KMS-11 (cell line): ENCODE measurements around the gene PLVAP.

Source experiments
- H2AFZ ChIP-seq: fragments of 200-600 bp; sonication (generic); 2 replicates; pipeline ENCODE4 v1.6.1; 2016; ENCODE audit warnings: antibody characterized with exemption, mixed run types, low read depth
- H3K27ac ChIP-seq: fragments of 200-600 bp; sonication (generic); 2 replicates; pipeline ENCODE4 v1.6.1; 2016; ENCODE audit warnings: mild to moderate bottlenecking, mixed run types
- H3K27me3 ChIP-seq: fragments of 200-600 bp; sonication (generic); 2 replicates; pipeline ENCODE4 v1.6.1; 2017; ENCODE audit warnings: mild to moderate bottlenecking, low read depth, mixed run types, moderate library complexity; ENCODE audit not compliant: insufficient read depth
- H3K36me3 ChIP-seq: fragments of 200-600 bp; sonication (generic); 2 replicates; pipeline ENCODE4 v1.6.1; 2017; ENCODE audit warnings: mild to moderate bottlenecking, mixed run types; ENCODE audit not compliant: insufficient read depth
- H3K4me1 ChIP-seq: fragments of 200-600 bp; sonication (generic); 2 replicates; pipeline ENCODE4 v1.6.1; 2016; ENCODE audit warnings: mild to moderate bottlenecking, low read depth, mixed run types; ENCODE audit not compliant: poor library complexity, severe bottlenecking
- H3K4me2 ChIP-seq: fragments of 200-600 bp; sonication (generic); 2 replicates; pipeline ENCODE4 v1.7.0; 2016; ENCODE audit warnings: mild to moderate bottlenecking, mixed run types
- H3K4me3 ChIP-seq: fragments of 200-600 bp; sonication (generic); IDR thresholded peaks from 2 replicates; pipeline ENCODE4 v1.6.1; 2017; ENCODE audit warnings: low read depth, low read length, mixed read lengths; ENCODE audit not compliant: insufficient read depth
- H3K79me2 ChIP-seq: fragments of 200-600 bp; sonication (generic); 2 replicates; pipeline ENCODE4 v1.6.1; 2016; ENCODE audit warnings: low read depth, mixed run types; ENCODE audit not compliant: insufficient read depth
- H3K9ac ChIP-seq: fragments of 200-600 bp; sonication (generic); 2 replicates; pipeline ENCODE4 v1.6.1; 2016; ENCODE audit warnings: mild to moderate bottlenecking, mixed run types
- H4K20me1 ChIP-seq: fragments of 200-600 bp; sonication (generic); 2 replicates; pipeline ENCODE4 v1.6.1; 2016; ENCODE audit warnings: mild to moderate bottlenecking, mixed run types; ENCODE audit not compliant: insufficient read depth
- TF ChIP-seq, protein P1 (sequence below): fragments of 200-600 bp; sonication (generic); conservative IDR thresholded peaks from 2 replicates; pipeline ENCODE4 v1.6.1; 2017; ENCODE audit warnings: low read depth, mild to moderate bottlenecking, antibody characterized with exemption, low read length, moderate library complexity, mixed read lengths

Gene PLVAP

DNA sequence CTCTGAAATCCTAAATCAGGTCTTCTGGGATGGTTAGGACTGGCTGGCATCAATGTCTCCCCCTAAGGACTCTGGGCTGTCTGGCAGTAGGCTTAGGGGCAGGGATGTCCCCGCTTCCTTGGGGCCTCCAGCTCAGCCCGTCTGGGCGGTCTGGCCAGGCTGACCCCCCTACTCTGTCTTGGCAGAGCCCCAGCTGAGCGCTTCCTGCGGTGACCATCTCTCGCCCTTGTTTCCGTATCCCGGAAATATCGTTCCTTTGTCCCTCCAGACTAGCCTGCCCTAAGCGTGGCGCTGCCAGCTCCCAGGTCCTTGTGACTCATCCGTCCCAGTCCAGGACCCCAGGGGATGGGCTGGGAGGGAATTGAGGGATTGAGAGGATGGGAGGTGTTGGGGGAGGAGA is 28.4 kb downstream of the PLVAP start:
- H3K27ac ChIP-seq = no peak overlapping the region
- peaks cover 18% of the 10 kb centered on the region for H3K4me1 ChIP-seq
- peaks cover 34% of the 10 kb centered on the region for H3K27me3 ChIP-seq
- H3K9ac ChIP-seq = no peak overlapping the region
- no peaks in the 10 kb centered on the region for H3K79me2 ChIP-seq
- TF ChIP-seq, protein P1, sequence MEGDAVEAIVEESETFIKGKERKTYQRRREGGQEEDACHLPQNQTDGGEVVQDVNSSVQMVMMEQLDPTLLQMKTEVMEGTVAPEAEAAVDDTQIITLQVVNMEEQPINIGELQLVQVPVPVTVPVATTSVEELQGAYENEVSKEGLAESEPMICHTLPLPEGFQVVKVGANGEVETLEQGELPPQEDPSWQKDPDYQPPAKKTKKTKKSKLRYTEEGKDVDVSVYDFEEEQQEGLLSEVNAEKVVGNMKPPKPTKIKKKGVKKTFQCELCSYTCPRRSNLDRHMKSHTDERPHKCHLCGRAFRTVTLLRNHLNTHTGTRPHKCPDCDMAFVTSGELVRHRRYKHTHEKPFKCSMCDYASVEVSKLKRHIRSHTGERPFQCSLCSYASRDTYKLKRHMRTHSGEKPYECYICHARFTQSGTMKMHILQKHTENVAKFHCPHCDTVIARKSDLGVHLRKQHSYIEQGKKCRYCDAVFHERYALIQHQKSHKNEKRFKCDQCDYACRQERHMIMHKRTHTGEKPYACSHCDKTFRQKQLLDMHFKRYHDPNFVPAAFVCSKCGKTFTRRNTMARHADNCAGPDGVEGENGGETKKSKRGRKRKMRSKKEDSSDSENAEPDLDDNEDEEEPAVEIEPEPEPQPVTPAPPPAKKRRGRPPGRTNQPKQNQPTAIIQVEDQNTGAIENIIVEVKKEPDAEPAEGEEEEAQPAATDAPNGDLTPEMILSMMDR = no peak
- H3K36me3 ChIP-seq = no peaks in the 10 kb centered on the region
- no peak overlapping the region for H3K4me2 ChIP-seq
- no peak overlapping the region for H3K4me3 ChIP-seq
- H4K20me1 ChIP-seq = no peaks in the 10 kb centered on the region
- no peak overlapping the region for H2AFZ ChIP-seq

DNA sequence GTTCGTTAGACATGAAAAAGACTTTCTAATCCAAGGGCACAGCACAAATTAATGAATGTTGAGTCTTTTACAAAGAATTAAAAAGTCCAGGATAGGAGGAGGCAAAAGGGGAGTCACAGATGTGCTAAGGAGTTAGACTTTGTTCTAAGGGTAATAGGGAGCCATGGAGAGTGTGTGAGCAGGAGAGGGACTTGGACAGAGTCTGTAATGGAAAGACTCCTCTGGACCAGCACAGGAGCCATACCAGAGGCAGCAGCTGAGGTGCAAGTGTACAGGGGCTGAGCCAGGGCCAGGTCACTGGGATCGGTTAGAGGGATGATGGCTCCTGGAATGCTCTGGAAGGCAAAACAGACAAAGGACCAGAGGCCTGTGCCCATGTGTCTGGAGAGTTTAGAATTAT is 29.3 kb downstream of the PLVAP start:
- no peaks in the 10 kb centered on the region for H3K36me3 ChIP-seq
- peaks cover 18% of the 10 kb centered on the region for H3K4me1 ChIP-seq
- no peak overlapping the region for H2AFZ ChIP-seq
- H4K20me1 ChIP-seq = no peaks in the 10 kb centered on the region
- no peak overlapping the region for H3K4me2 ChIP-seq
- H3K27ac ChIP-seq = no peak overlapping the region
- H3K9ac ChIP-seq = no peak overlapping the region
- no peak overlapping the region for H3K4me3 ChIP-seq
- TF ChIP-seq, protein P1 = no peak
- H3K27me3 ChIP-seq = peaks cover 32% of the 10 kb centered on the region
- no peaks in the 10 kb centered on the region for H3K79me2 ChIP-seq

DNA sequence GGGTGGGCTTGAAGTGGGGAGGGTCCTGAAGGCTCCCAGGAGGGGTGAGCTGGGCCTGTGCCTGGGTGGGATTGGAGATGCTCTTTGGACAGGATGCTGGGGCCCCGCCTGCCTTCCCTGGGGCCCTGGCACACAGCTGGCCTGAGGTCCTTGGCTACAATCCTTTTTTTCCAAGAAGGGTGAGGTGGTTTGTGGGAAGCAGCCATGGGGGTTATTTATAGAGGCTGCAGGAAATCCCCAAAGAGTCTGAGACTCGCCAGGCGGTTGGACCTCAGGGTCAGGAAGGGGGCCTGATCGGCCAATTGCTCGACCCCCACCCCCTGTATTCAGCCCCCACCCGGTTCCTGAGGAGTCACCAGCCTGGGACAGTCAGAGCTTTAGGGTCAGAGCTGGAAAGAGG is 29.8 kb downstream of the PLVAP start:
- H3K4me2 ChIP-seq = peak overlapping the region; percentile 24; the same call in 1 of the 2 replicates
- no peak overlapping the region for H3K4me3 ChIP-seq
- H2AFZ ChIP-seq = no peak overlapping the region
- no peak overlapping the region for H3K9ac ChIP-seq
- no peaks in the 10 kb centered on the region for H3K36me3 ChIP-seq
- TF ChIP-seq, protein P1 = no peak
- H3K27me3 ChIP-seq = peaks cover 27% of the 10 kb centered on the region
- no peak overlapping the region for H3K27ac ChIP-seq
- H3K4me1 ChIP-seq = peaks cover 18% of the 10 kb centered on the region
- no peaks in the 10 kb centered on the region for H4K20me1 ChIP-seq
- no peaks in the 10 kb centered on the region for H3K79me2 ChIP-seq

GRCh38 chr19:17346109-17346671 is 31.0 kb downstream of the PLVAP start:
- peaks cover 18% of the 10 kb centered on the region for H3K4me1 ChIP-seq
- no peak overlapping the region for H3K4me3 ChIP-seq
- no peak overlapping the region for H3K27ac ChIP-seq
- no peak overlapping the region; the same call in 1 of the 2 replicates for H3K4me2 ChIP-seq
- no peaks in the 10 kb centered on the region for H3K36me3 ChIP-seq
- no peak overlapping the region for H3K9ac ChIP-seq
- no peaks in the 10 kb centered on the region for H4K20me1 ChIP-seq
- no peaks in the 10 kb centered on the region for H3K79me2 ChIP-seq
- TF ChIP-seq, protein P1 = peak; percentile 83
- H3K27me3 ChIP-seq = peaks cover 20% of the 10 kb centered on the region
- peak overlapping the region; percentile 30; the same call in 1 of the 2 replicates for H2AFZ ChIP-seq
